GM18511 (cell line): Measurements from ENCODE around the gene TBX10.
"Not testable (repeated sequence)": the region's sequence is repeated elsewhere in the genome, so short reads cannot be mapped to it uniquely, and the experiment has no call there.

Experiments used
- ATAC-seq: cut with Tn5 transposase; IDR thresholded peaks from one replicate; pipeline ENCODE4 v1.9.1; 2021; ENCODE audit warnings: mild to moderate bottlenecking, moderate library complexity; ENCODE audit not compliant: unreplicated experiment

The TBX10 gene

GRCh38 chr11:67664696-67665540, 25.4 kb upstream of the TBX10 start:
- ATAC-seq: no peak

DNA sequence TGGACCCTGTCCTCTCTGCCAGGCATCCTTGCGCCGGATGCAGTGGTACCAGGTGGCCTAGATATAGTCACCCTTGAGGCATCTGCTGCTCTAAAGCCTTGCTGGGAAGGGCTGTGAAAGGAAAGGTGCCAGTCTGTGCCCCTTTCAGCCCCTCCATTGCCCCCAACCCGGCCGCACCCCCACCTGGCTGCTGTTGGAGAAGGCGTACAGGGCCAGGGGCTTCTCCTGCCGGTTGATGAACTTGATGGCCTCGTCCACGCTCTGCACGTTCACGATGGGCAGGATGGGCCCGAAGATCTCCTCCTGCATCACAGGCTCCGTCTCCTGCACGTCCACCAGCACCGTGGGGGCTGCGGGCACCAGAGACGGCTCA, 24.6 kb upstream of the TBX10 start:
- ATAC-seq: no peak

GRCh38 chr11:67663532-67664212, 24.1 kb upstream of the TBX10 start:
- ATAC-seq: no peak

- no peak for ATAC-seq
Observed at GRCh38 chr11:67662835-67663531, 23.4 kb upstream of the TBX10 start.

GRCh38 chr11:67662142-67662834, 22.7 kb upstream of the TBX10 start:
- no peak for ATAC-seq

GRCh38 chr11:67660752-67661151, 21.2 kb upstream of the TBX10 start:
- not testable (repeated sequence) for ATAC-seq

DNA sequence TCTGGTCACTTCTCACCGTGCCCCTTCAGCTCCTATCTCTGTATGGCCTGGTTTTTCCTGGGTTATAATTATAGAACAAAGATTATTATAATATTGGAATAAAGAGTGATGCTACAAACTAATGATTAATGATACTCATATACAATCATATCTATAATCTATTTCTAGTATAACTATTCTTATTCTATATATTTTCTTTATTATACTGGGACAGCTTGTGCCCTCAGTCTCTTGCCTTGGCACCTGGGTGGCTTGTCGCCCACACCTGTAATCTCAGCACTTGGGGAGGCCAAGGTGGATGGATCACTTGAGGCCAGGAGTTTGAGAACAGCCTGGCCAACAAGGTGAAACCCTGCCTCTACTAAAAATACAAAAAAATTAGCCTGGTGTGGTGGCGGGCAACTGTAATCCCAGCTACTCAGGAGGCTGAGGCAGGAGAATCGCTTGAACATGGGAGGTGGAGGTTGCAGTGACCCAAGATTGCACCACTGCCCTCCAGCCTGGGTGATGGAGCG, 20.1 kb upstream of the TBX10 start:
- not testable (repeated sequence) for ATAC-seq

- no peak for ATAC-seq
Observed at GRCh38 chr11:67657300-67657699, 17.7 kb upstream of the TBX10 start.

DNA sequence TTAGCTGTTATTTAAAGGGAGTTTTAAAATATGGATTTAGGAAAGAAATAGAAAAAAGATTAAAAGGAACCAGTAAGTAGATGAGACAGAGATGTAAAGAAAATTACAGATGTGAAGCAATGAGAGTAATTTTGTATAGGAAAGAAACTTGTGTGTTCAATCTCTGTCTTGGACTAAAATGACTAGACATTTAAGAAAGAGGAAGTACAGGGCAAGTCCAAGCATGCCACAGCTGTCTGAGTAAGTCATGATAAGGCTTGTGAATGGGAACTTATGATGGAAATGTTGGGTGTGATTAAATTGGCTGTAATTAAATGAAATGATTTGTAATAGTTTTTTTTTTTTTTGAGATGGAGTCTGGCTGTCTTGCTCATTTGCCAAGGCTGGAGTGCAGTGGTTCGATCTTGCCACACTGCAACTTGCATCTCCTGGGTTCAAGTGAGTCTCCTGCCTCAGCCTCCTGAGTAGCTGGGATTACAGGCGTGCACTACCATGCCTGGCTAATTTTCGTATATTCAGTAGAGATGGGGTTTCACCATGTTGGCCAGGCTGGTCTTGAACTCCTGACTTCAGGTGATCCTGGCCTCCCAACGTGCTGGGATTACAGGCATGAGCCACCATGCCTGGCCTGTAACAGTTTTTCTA, 16.8 kb upstream of the TBX10 start:
- no peak for ATAC-seq

GRCh38 chr11:67654225-67654624, 14.7 kb upstream of the TBX10 start:
- no peak for ATAC-seq

DNA sequence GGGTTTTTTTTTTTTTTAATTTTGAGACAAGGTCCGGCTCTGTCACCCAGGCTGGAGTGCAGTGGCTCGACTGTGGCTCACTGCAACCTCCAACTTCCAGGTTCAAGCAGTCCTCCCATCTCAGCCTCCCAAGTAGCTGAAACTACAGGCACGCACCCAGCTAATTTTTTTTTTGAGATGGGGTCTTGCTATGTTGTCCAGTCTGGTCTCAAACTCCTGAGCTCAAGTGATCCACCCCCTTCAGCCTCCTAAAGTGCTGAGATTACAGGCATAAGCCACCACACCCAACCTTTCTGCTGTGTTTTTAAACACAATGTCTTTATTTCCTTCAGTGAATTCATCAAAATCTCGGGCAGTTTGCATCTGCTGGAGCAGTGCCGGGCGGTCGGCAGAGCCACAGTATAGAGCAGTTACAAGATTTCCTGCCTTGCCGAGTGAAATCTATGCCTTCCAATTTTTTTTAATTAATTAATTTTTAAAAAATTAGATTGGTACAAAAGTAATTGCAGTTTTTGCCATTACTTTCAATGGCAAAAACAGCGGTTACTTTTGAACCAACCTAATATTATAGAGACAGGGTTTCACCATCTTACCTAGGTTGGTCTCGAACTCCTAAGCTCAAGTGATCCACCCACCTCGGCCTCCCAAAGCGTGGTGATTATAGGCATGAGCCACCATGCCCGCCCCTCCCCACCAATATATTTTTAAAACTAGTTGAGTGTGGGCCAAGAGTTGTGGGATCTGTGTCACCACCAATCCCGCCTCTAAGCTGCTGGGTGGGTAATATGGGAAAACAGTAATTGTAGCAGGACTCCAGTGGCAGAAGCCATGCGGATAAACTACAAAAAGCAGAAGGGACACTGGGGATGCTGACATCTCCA, 13.6 kb upstream of the TBX10 start:
- no peak for ATAC-seq

DNA sequence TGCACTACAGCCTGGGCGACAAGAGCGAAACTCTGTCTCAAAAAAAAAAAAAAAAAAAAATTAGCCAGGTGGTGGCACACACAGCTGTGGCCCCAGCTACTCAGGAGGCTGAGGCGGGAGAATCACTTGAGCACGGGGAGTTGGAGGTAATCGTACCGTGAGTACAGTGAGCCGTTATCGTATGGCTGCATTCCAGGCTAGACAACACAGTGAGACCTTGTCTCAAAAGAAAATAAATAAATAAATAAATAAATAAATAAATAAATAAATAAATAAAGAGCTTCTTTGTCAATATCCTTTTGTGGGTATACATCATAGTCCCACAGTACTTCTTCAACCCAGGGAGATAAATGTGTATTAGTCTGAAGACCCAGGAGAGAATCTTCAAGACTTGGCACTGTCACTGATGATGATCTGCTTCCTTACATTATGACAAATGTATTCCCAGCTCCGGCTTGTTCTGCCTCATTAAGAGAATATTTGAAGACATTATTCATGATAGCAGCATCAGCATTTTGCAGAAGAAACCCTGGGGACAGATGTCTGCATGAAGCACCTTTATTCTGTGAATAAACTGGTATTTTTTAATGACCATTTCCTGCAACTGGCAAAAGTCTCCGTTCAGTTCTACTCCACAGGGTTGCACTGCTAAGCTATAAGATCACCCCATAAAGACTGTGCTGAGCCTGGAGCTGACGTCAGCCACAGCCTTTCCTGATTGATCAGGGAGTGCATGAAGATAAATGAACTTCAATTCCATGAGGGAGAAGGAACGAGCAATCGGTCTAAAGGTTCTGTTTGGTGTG, 12.6 kb upstream of the TBX10 start:
- no peak for ATAC-seq

DNA sequence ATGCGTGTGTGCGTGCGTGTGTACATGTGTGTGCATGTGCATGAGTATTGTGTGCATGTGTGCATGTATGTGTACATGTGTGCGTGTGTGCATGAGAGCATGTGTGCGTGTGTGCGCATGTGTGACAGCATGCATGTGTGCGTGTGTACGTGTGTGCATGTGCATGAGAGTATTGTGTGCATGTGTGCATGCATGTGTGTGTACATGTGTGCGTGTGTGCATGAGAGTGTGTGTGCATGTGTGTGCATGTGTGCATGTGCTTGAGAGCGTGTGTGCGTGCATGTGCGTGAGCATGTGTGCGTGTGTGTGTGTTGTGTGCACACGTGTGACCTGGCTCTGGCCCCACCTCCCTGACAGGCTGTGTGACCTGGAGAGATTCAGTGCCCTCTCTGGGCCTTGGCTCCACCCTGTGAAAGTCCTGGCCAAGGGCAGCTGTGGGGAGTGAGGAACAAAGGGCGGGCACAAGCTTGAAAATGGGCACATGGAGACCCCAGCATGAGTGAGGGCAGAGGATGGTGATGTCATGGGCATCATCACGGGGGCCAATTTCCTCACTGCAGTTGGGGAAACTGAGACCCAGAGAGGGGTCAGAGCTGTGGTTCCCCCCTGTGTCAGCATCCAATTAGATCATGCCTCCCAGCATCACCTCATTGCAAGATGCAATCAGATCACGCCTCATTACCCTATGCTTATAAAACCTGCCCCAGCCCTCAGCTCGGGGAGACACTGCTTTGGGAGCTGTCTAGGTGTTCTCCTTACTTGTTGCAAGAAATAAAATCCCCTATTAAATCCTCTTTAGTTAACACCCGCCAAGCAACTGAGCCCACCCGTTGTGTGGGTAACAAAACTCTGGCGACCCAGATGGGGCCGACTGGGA, 10.3 kb upstream of the TBX10 start:
- no peak for ATAC-seq

DNA sequence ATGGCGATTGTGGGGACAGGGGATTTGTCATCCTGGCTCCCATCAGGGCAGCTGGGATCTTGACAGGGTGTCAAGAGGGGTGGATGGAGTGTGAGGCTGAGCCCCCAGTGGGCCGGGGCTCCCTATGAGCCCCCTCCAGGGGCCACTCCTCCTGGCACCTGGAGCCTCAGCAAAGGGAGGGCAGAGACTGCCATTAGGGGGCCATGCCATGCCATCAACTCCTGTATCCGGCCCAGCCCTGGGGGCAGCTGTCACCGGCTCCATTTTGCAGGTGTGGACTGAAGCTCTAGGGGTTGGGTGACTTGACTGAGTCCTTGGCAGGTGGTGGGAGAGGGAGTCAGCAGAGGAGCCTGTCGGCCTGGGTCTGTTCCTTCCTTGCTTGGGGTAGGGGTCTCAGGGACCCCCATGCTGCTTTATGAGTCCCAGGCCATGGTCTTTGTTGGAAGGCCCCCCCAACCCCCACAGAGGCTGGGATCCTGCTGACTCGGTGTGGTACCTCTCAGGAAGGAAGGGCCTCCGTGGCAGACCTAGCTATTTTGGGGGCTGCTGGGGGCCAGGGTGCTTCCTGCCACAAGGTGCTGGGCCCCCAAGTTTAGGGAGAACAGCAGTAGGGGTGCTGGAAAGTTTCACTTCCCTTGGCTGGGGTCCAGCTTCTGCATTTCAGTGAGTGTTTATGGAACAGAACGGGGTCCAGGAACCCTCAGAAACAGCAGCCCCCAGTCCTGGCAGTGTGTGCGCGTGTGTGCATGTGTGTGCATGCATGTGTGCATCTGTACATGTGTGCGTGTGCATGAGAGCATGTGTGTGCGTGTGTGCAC, 9.4 kb upstream of the TBX10 start:
- ATAC-seq: no peak

DNA sequence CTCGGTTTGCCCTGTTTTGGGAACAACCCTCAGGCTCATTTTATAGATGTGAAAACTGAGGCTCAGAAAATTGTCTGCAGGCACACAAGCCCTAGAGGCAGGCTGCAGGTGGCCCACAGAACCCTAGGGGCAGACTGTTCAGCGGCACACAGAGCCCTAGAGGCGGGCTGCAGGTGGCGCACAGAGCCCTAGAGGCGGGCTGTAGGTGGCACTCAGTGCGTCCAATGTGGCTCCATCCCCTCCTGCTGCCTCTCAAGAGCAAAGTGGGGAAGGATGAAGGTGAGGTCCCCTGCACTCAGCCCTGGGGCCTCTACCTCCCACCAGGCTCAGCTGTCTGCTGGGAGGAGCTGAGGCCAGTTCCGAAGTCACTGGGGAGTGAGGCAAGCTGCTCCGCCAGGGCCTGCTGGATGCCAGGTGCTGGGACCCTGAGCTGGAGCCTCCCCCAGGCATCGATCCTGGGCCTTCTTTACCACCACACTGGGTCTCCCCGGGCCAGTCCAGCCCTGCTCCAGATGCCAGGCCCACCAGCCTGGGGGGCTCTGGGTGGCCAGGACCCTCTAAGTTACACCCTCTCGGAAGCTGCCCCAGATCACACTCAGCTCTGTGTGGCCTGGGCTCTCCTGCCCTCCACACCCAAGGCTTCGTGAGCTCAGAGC, 8.7 kb upstream of the TBX10 start:
- ATAC-seq: no peak

- no peak for ATAC-seq
Observed at GRCh38 chr11:67647471-67647870, 7.9 kb upstream of the TBX10 start.
